SK-N-SH (cell line): ENCODE measurements around the gene PRKCI. TPM values are rescaled to one million over a fixed set of nuclear protein-coding genes. Genes with fewer than 3 reads are reported as not detected.

Experiments used
- CTCF ChIA-PET: fragments of 300-600, 350-600 bp; formaldehyde crosslinking; extraction: SDS; loops from one replicate; lab custom pipeline; 2021; lab: Yijun Ruan, JAX
- POLR2A ChIA-PET: fragments of 350-600 bp; sonication (Branson Sonifier 250); formaldehyde crosslinking; extraction: SDS; loops from one replicate; lab custom pipeline; 2020; ENCODE audit warnings: antibody characterized with exemption, inconsistent platforms; lab: Yijun Ruan, JAX
- DNase-seq: peaks from one replicate; pipeline ENCODE4 v3.0.0; 2012
- H2AFZ ChIP-seq: fragments of 200-600 bp; sonication (generic); 2 replicates; pipeline ENCODE4 v1.8.1; 2016; ENCODE audit warnings: antibody characterized with exemption, mild to moderate bottlenecking, low read depth
- H3F3A ChIP-seq: fragments of 200-600 bp; sonication (generic); replicated peaks from 2 replicates; pipeline ENCODE3; 2016; ENCODE audit warnings: antibody characterized with exemption, mild to moderate bottlenecking; ENCODE audit not compliant: insufficient read depth
- H3K27ac ChIP-seq, 2 experiments: fragments of 200-500 bp in 1 of 2; fragments of 200-600 bp in 1 of 2; sonication (Bioruptor generic) in 1 of 2; sonication (generic), shearing (Covaris generic) in 1 of 2; 2 replicates each; pipeline versions ENCODE4 v1.5.1 to v1.6.1; 2014 to 2016; ENCODE audit warnings: low read depth in 2 of 2, inconsistent platforms in 1 of 2, low read length in 1 of 2, mild to moderate bottlenecking in 1 of 2, mixed read lengths in 1 of 2
- H3K27me3 ChIP-seq: fragments of 200-600 bp; sonication (generic), shearing (Covaris generic); 2 replicates; pipeline ENCODE4 v1.6.1; 2016; ENCODE audit warnings: mixed run types; ENCODE audit not compliant: insufficient read depth
- H3K36me3 ChIP-seq, 2 experiments: fragments of 200-500 bp in 1 of 2; fragments of 200-600 bp in 1 of 2; sonication (Bioruptor generic) in 1 of 2; sonication (generic) in 1 of 2; replicated peaks in 1 of 2; 2 replicates each; pipeline versions ENCODE3 to v1.5.1; 2014 to 2016; ENCODE audit warnings: low read length in 1 of 2, mild to moderate bottlenecking in 1 of 2; ENCODE audit not compliant: insufficient read depth in 2 of 2, control insufficient read depth in 1 of 2
- H3K4me1 ChIP-seq, 2 experiments: fragments of 200-500 bp in 1 of 2; fragments of 200-600 bp in 1 of 2; sonication (Bioruptor generic) in 1 of 2; sonication (generic), shearing (Covaris generic) in 1 of 2; 2 replicates each; pipeline versions ENCODE4 v1.5.1 to v1.6.1; 2014 to 2016; ENCODE audit warnings: low read depth in 1 of 2, low read length in 1 of 2, mixed run types in 1 of 2; ENCODE audit not compliant: insufficient read depth in 2 of 2, control insufficient read depth in 1 of 2
- H3K4me2 ChIP-seq: fragments of 200-600 bp; sonication (generic), shearing (Covaris generic); 2 replicates; pipeline ENCODE4 v1.6.1; 2017; ENCODE audit warnings: mixed run types
- H3K4me3 ChIP-seq, 2 experiments: fragments of 200-500 bp in 1 of 2; fragments of 200-600 bp in 1 of 2; sonication (Bioruptor generic) in 1 of 2; sonication (generic), shearing (Covaris generic) in 1 of 2; 2 replicates each; pipeline versions ENCODE4 v1.5.1 to v1.8.1; 2014 to 2016; ENCODE audit warnings: low read depth in 2 of 2, inconsistent platforms in 1 of 2, low read length in 1 of 2, mild to moderate bottlenecking in 1 of 2, mixed read lengths in 1 of 2, moderate library complexity in 1 of 2
- H3K79me2 ChIP-seq: fragments of 200-600 bp; sonication (generic); 2 replicates; pipeline ENCODE4 v1.8.1; 2017; ENCODE audit warnings: mild to moderate bottlenecking; ENCODE audit not compliant: insufficient read depth
- H3K9ac ChIP-seq: fragments of 200-600 bp; sonication (generic); 2 replicates; pipeline ENCODE4 v1.6.1; 2017; ENCODE audit warnings: mixed run types
- H3K9me2 ChIP-seq: fragments of 200-600 bp; sonication (generic); 2 replicates; pipeline ENCODE4 v1.6.1; 2017; ENCODE audit warnings: mixed run types
- H3K9me3 ChIP-seq: fragments of 200-600 bp; sonication (generic); 2 replicates; pipeline ENCODE4 v1.6.1; 2017; ENCODE audit warnings: mixed run types, mild to moderate bottlenecking, moderate library complexity
- H4K20me1 ChIP-seq: fragments of 200-600 bp; sonication (generic); 2 replicates; pipeline ENCODE4 v1.6.1; 2017; ENCODE audit warnings: mild to moderate bottlenecking, mixed run types; ENCODE audit not compliant: insufficient read depth
- CHD2 ChIP-seq: fragments of 150-350 bp; IDR thresholded peaks from 2 replicates; pipeline ENCODE4 v1.6.1; 2018; ENCODE audit warnings: low read length; ENCODE audit not compliant: partially characterized antibody
- EP300 ChIP-seq, 2 experiments: IDR thresholded peaks; 2 replicates each; pipeline versions ENCODE4 v1.4.0 to v1.6.1; 2012; ENCODE audit warnings: borderline replicate concordance in 1 of 2, low read depth in 1 of 2, low read length in 1 of 2
- EZH2phosphoT487 ChIP-seq: fragments of 200-600 bp; sonication (generic); IDR thresholded peaks from 2 replicates; pipeline ENCODE4 v1.6.1; 2017; ENCODE audit warnings: low read depth, mixed run types, mild to moderate bottlenecking, antibody characterized with exemption, moderate library complexity, borderline replicate concordance
- FOSL2 ChIP-seq: IDR thresholded peaks from 2 replicates; pipeline ENCODE4 v1.4.0; 2012; ENCODE audit warnings: low read depth, mild to moderate bottlenecking, moderate library complexity, borderline replicate concordance
- GABPA ChIP-seq: IDR thresholded peaks from 2 replicates; pipeline ENCODE4 v1.4.0; 2012; ENCODE audit warnings: low read depth, mild to moderate bottlenecking
- IRF3 ChIP-seq: fragments of 150-350 bp; IDR thresholded peaks from 2 replicates; pipeline ENCODE4 v1.6.1; 2016; ENCODE audit warnings: mild to moderate bottlenecking, low read depth, low read length
- MAX ChIP-seq: IDR thresholded peaks from 2 replicates; pipeline ENCODE4 v1.4.0; 2012; ENCODE audit warnings: low read depth
- MXI1 ChIP-seq: IDR thresholded peaks from 2 replicates; pipeline ENCODE4 v1.6.1; 2012; ENCODE audit warnings: mild to moderate bottlenecking, low read depth, low read length, improper control_type of control experiment
- NRF1 ChIP-seq: IDR thresholded peaks from 2 replicates; pipeline ENCODE4 v1.6.1; 2012; ENCODE audit warnings: low read depth, mild to moderate bottlenecking, low read length
- POLR2AphosphoS5 ChIP-seq: IDR thresholded peaks from 2 replicates; pipeline ENCODE4 v1.6.1; 2012; ENCODE audit warnings: low read depth, low read length
- RCOR1 ChIP-seq: fragments of 150-350 bp; IDR thresholded peaks from 2 replicates; pipeline ENCODE4 v1.6.1; 2017; ENCODE audit warnings: antibody characterized with exemption, low read length
- WGBS: methylation state at CpG from one replicate; pipeline ENCODE4 v1.1.6; 2017; ENCODE audit warnings: low lambda C conversion rate; 5-methylcytosine and 5-hydroxymethylcytosine counted together
- polyA plus RNA-seq, 3 experiments: library from polyadenylated mRNA; depleted of rRNA; stranded (reverse); fragments of >200 nt; gene quantifications; 2 replicates each; pipeline ENCODE4 v1.2.3, GENCODE V29; 2012
- TF ChIP-seq, protein P1 (sequence below): IDR thresholded peaks from 2 replicates; pipeline ENCODE4; 2012
- TF ChIP-seq, protein P2 (sequence below): IDR thresholded peaks from 2 replicates; pipeline ENCODE4 v1.6.1; 2012; ENCODE audit warnings: mild to moderate bottlenecking, low read depth, low read length, moderate library complexity
- TF ChIP-seq, protein P3 (sequence below): IDR thresholded peaks from 2 replicates; pipeline ENCODE4 v1.4.0; 2012; ENCODE audit warnings: low read depth, borderline replicate concordance

Gene PRKCI
- polyA plus RNA-seq, 1 of the 3 experiments (the other 2 are of a cell fraction) = 10.1 TPM

GRCh38 chr3:170295586-170295985 lies 73.4 kb downstream of the PRKCI start:
- 96% methylated on average over 8 of the region's 8 CpGs for WGBS
- Histone ChIP-seq H3K4me3 (no peak overlapping the region), H3K27me3 (no peaks in the 10 kb centered on the region), H3K9me3 (no peaks in the 10 kb centered on the region), H3K9ac (no peak overlapping the region), H3K4me1 (no peaks in the 10 kb centered on the region), H3K4me2 (no peak overlapping the region), H2AFZ (no peak overlapping the region), H3F3A (no peaks in the 10 kb centered on the region), H3K27ac (no peak overlapping the region), H3K36me3 (peaks cover 24 to 30% of the 10 kb centered on the region in 2 experiments), H3K9me2 (no peaks in the 10 kb centered on the region), H3K79me2 (no peaks in the 10 kb centered on the region), H4K20me1 (no peaks in the 10 kb centered on the region)
- POLR2A ChIA-PET = no interaction called here
- TF ChIP-seq, protein P1, sequence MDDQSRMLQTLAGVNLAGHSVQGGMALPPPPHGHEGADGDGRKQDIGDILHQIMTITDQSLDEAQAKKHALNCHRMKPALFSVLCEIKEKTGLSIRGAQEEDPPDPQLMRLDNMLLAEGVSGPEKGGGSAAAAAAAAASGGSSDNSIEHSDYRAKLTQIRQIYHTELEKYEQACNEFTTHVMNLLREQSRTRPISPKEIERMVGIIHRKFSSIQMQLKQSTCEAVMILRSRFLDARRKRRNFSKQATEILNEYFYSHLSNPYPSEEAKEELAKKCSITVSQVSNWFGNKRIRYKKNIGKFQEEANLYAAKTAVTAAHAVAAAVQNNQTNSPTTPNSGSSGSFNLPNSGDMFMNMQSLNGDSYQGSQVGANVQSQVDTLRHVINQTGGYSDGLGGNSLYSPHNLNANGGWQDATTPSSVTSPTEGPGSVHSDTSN = no peak
- TF ChIP-seq NRF1 (no peak), POLR2AphosphoS5 (no peak), RCOR1 (no peak), MXI1 (no peak), CHD2 (no peak), GABPA (no peak), EP300 (IDR thresholded peaks at IDR 0.05; ENCODE audit: borderline replicate concordance in 1 of 2, low read depth in 1 of 2, low read length in 1 of 2) (no peak), EZH2phosphoT487 (no peak), MAX (no peak), FOSL2 (no peak), IRF3 (no peak)
- TF ChIP-seq, protein P2, sequence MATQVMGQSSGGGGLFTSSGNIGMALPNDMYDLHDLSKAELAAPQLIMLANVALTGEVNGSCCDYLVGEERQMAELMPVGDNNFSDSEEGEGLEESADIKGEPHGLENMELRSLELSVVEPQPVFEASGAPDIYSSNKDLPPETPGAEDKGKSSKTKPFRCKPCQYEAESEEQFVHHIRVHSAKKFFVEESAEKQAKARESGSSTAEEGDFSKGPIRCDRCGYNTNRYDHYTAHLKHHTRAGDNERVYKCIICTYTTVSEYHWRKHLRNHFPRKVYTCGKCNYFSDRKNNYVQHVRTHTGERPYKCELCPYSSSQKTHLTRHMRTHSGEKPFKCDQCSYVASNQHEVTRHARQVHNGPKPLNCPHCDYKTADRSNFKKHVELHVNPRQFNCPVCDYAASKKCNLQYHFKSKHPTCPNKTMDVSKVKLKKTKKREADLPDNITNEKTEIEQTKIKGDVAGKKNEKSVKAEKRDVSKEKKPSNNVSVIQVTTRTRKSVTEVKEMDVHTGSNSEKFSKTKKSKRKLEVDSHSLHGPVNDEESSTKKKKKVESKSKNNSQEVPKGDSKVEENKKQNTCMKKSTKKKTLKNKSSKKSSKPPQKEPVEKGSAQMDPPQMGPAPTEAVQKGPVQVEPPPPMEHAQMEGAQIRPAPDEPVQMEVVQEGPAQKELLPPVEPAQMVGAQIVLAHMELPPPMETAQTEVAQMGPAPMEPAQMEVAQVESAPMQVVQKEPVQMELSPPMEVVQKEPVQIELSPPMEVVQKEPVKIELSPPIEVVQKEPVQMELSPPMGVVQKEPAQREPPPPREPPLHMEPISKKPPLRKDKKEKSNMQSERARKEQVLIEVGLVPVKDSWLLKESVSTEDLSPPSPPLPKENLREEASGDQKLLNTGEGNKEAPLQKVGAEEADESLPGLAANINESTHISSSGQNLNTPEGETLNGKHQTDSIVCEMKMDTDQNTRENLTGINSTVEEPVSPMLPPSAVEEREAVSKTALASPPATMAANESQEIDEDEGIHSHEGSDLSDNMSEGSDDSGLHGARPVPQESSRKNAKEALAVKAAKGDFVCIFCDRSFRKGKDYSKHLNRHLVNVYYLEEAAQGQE = no peak
- TF ChIP-seq, protein P3, sequence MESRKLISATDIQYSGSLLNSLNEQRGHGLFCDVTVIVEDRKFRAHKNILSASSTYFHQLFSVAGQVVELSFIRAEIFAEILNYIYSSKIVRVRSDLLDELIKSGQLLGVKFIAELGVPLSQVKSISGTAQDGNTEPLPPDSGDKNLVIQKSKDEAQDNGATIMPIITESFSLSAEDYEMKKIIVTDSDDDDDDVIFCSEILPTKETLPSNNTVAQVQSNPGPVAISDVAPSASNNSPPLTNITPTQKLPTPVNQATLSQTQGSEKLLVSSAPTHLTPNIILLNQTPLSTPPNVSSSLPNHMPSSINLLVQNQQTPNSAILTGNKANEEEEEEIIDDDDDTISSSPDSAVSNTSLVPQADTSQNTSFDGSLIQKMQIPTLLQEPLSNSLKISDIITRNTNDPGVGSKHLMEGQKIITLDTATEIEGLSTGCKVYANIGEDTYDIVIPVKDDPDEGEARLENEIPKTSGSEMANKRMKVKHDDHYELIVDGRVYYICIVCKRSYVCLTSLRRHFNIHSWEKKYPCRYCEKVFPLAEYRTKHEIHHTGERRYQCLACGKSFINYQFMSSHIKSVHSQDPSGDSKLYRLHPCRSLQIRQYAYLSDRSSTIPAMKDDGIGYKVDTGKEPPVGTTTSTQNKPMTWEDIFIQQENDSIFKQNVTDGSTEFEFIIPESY = no peak
- DNase-seq = no peak
- CTCF ChIA-PET = no interaction called here
